ENCODE measurements around the gene PSMF1. TPM values are rescaled to one million over a fixed set of nuclear protein-coding genes. Genes with fewer than 3 reads are reported as not detected.

Gene PSMF1
- total RNA-seq, 1 experiment from 2014 or later = 153 TPM

GRCh38 chr20:1127840-1128239 is 9.4 kb downstream of the PSMF1 start:
- Histone ChIP-seq H3K27ac (ENCODE audit: low read depth, low read length) (no peak overlapping the region), H3K79me2 (ENCODE audit: insufficient read depth, low read length) (peaks cover 64% of the 10 kb centered on the region), H3K4me2 (ENCODE audit: low read length) (no peak overlapping the region), H3K4me3 (replicated peaks in 1 of 2; ENCODE audit: low read depth in 1 of 2, low read length in 2 of 2) (no peak overlapping the region), H4K20me1 (ENCODE audit: insufficient read depth) (no peaks in the 10 kb centered on the region; the same call in 1 of the 2 replicates), H3K9ac (ENCODE audit: low read length) (no peak overlapping the region), H3K9me2 (ENCODE audit: insufficient read depth) (no peaks in the 10 kb centered on the region), H3K9me3 (ENCODE audit: control insufficient read depth in 1 of 2, insufficient read depth in 1 of 2, low read depth in 1 of 2, low read length in 2 of 2) (no peaks in the 10 kb centered on the region), H3K4me1 (ENCODE audit: control insufficient read depth in 1 of 2, insufficient read depth in 2 of 2, low read length in 2 of 2) (no peaks in the 10 kb centered on the region), H2AFZ (ENCODE audit: low read depth, low read length, poor library complexity, severe bottlenecking) (no peak overlapping the region), H3K27me3 (ENCODE audit: insufficient read depth, low read length) (no peaks in the 10 kb centered on the region), H3K36me3 (ENCODE audit: control insufficient read depth in 1 of 2, insufficient read depth in 2 of 2, low read length in 2 of 2) (peaks cover 46 to 55% of the 10 kb centered on the region in 2 experiments)
- TF ChIP-seq POLR2A (IDR thresholded peaks at IDR 0.05; ENCODE audit: borderline replicate concordance, extremely low read depth, insufficient read depth, insufficient read length) (no peak), SP1 (IDR thresholded peaks at IDR 0.05; ENCODE audit: low read depth) (no peak), ZBTB33 (IDR thresholded peaks at IDR 0.05; ENCODE audit: extremely low read depth, insufficient replicate concordance, low read length) (no peak), YY1 (IDR thresholded peaks at IDR 0.05; ENCODE audit: extremely low read depth, insufficient replicate concordance, low read depth, low read length) (no peak), MAX (IDR thresholded peaks at IDR 0.05) (no peak), ZNF274 (IDR thresholded peaks at IDR 0.05; ENCODE audit: low read depth, low read length) (no peak), ELF1 (IDR thresholded peaks at IDR 0.05; ENCODE audit: borderline replicate concordance, low read depth) (no peak), EGR1 (IDR thresholded peaks at IDR 0.05; ENCODE audit: low read depth) (no peak), SIN3A (IDR thresholded peaks at IDR 0.05; ENCODE audit: low read depth) (no peak), TCF7L2 (IDR thresholded peaks at IDR 0.05; ENCODE audit: borderline replicate concordance, extremely low read depth, insufficient read depth, insufficient read length) (no peak), CBX3 (IDR thresholded peaks at IDR 0.05; ENCODE audit: low read depth) (no peak)
- intact Hi-C loops (cut with micrococcal nuclease) = no loop called here
- ChIA-PET CTCF (no interaction called here), POLR2A (no interaction called here), RAD21 (ENCODE audit: low non-redundant PET in 1 of 2, low total read pairs in 2 of 2, uncharacterized antibody in 2 of 2, unreplicated experiment in 2 of 2) (no interaction called here)
- ATAC-seq (no peak), DNase-seq (ENCODE audit: low read depth, low spot score) (no peak)
- BruUV-seq (replicated peaks) = no TSS peak
